PC-9 (cell line): ENCODE measurements around the gene ARHGAP42.

Source experiments
- EZH2 ChIP-seq: fragments of 200-600 bp; sonication (generic); IDR thresholded peaks from 2 replicates; pipeline ENCODE4 v1.8.0; 2017; ENCODE audit warnings: antibody characterized with exemption, low read depth
- TF ChIP-seq, protein P1 (sequence below): fragments of 200-600 bp; sonication (generic); conservative IDR thresholded peaks from 2 replicates; pipeline ENCODE4 v1.6.1; 2017; ENCODE audit warnings: mixed run types, antibody characterized with exemption, mild to moderate bottlenecking, moderate library complexity

DNA sequence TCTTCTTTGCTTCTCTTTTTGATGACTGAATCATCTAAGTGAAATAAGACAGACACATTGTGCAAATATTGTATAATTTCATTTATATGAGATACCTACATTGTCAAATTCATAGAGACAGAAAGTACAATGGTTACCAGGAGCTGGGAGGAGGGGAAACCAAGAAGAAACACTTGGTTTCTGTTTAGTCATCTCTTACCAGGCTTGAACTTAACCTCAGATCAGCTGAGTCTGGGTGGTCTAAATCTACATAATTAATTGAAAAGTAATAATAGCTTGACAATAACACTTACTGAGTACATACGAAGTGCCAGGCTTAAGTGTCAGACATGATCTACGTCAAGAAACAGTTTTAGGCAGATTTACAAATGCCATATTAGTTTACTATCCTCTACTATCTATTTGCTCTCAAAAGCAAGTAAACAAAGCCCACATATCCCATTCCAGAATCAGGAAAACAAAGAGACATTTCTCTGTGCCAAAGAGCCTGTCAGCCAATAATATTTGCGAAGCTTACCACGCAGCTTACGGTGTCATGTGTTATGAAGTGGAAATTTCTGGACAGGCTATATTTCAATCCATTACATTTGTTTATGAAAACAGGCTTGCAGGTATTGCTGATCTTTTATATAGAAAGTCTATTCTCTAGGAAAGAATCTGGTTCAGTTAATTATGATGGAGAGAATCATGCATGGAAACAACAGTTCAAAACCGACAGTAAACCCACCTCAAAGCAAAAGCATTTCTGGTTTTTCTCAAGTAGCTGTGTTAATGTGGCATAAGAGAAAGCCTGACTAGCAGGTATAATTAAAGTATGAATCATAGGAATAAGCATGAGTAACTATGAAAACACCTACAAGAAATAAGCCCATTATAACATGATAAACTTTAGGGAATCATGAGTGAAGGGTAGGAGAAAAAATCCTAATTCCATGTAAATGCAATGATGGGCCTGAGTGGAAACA is 2.7 kb upstream of the ARHGAP42 start:
- TF ChIP-seq, protein P1, sequence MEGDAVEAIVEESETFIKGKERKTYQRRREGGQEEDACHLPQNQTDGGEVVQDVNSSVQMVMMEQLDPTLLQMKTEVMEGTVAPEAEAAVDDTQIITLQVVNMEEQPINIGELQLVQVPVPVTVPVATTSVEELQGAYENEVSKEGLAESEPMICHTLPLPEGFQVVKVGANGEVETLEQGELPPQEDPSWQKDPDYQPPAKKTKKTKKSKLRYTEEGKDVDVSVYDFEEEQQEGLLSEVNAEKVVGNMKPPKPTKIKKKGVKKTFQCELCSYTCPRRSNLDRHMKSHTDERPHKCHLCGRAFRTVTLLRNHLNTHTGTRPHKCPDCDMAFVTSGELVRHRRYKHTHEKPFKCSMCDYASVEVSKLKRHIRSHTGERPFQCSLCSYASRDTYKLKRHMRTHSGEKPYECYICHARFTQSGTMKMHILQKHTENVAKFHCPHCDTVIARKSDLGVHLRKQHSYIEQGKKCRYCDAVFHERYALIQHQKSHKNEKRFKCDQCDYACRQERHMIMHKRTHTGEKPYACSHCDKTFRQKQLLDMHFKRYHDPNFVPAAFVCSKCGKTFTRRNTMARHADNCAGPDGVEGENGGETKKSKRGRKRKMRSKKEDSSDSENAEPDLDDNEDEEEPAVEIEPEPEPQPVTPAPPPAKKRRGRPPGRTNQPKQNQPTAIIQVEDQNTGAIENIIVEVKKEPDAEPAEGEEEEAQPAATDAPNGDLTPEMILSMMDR = no peak
- TF ChIP-seq EZH2 = no peak
